NCI-H128 (cell line): ENCODE data around the gene METTL5.

ENCODE experiments used
- DNase-seq: peaks from one replicate; lab custom pipeline; 2025; ENCODE audit not compliant: unreplicated experiment; lab: John Stamatoyannopoulos, UW

METTL5 gene

DNA sequence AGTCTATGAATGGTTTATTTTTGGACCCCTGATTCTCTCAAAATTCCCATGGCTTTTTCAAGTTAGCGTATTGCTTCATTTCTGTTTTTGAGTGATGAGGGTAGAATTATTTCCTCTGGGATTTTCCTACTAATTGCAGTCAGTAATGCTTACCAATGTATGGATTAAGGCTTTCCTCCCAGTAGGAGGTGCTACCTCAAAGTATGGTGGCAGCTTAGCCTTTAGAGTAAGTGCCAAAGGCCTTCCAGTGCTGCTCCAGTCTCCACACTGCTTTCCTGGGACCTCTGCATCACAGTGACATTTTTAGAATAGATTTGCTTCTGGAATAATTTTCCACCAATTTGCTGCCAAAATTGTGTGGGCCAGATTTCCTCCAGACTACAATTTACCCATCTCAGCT is 42.2 kb downstream of the METTL5 start:
- DNase-seq: no peak

DNA sequence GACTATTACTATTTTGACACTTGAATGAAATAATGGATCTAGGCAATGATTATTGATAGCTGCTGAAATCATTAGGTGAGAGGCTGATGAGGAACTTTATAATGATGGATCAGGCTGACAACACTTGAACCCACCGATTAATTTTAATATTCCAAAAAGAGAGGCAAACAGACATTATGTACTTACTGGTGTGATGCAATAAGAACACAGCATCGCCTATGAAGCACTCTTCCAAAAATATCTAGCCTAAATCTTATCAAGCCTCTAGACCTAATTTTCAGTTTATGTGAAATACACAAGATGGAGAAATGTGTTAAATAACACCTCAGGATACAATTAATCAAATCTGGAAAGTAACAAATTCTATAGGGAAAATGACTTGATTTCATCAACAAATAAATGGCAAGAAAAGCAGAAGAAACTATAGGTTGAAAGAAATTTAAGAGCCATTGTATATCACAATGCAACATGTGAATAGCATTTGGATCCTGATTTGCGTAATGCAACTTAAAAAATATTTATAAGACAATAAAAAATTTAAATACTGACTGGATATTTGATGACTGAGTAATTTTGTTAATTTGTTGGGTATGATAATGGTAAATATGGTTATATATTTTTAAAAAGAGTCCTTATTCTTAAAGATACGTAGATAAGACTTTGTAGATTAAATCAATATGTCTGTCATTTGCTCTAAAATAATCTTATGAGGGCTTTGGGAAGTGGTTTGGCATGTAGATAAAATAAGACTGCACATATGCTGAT is 43.3 kb downstream of the METTL5 start:
- DNase-seq: no peak

- no peak for DNase-seq
Observed at GRCh38 chr2:169778446-169778845, 46.3 kb downstream of the METTL5 start.

GRCh38 chr2:169776252-169776761 is 48.4 kb downstream of the METTL5 start:
- DNase-seq: no peak

- DNase-seq: no peak
Observed at GRCh38 chr2:169775765-169776164, 48.9 kb downstream of the METTL5 start.

- DNase-seq: no peak
Observed at GRCh38 chr2:169775354-169775753, 49.4 kb downstream of the METTL5 start.

DNA sequence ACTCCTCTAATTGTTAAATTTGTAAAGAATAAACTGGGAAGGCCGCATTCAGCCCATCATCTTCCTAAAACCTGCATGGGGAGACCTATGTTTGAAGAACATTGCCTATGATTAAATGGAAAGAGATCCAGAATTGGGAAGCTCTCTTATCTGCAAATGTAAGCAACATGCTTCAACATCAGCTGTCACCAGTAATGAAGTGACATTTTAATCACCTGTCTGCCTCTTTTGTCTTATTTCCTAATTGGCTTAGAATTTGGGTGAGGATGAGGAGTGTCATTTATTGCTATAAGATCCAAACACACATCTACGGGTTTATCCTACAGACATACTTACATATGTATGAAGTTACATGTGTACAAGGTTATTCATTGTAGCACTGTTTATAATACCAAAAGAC is 52.1 kb downstream of the METTL5 start:
- no peak for DNase-seq

DNA sequence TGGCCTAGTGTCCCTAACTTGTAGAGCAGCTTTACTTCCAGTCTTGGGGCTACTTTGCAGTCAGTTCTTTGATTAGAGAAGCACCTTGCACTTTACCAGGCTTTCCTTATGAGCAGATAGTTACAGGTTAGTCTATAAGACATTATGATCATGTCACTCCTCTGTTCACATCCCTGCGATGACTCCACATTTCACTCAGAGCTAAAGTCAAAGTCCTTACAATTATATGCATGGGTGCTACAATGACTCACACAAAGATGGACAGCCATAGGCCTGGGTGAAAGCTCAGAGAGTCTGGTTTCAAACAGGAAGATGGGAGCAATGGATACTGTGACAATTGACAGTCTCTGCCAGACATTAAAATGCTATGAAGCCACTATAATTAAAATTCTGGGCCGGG is 53.1 kb downstream of the METTL5 start:
- DNase-seq: no peak

GRCh38 chr2:169771021-169771420 is 53.7 kb downstream of the METTL5 start:
- no peak for DNase-seq

DNA sequence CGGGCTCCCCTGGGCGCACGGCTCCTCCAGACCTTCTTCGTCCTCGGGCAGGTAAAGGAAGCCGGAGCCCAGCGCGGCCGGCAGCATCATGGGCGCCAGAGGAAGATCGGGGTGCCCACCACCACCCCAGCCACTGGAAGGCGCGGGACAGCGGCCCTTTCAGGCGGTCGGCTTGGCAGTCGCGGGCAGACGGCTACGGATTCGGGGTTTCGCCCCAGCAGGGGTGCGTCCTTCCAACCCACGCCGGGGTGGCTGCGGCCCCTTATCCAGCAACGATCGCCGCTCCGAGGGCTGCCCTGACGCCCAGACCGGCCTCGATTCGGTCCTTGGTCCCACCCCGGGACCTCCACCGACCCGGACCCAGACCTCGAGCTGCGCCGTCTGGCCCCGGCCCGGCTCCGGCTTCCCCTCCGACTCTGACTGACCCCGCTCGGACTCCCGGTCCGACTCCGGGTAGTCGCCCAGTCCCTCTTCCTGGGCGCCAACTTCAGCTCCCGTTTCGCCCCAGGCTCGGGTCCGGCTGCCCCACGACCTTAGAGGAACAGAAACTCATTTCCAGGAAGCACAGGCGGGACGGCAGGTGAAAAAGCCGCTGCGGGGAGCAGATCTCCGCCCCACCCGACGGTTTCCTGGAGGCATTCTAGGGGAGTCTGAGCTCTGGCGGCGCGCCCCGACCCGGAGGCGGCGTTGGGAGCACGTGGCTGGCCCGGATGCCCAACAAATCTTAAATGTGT is 56.3 kb downstream of the METTL5 start:
- DNase-seq: no peak

- no peak for DNase-seq
Observed at GRCh38 chr2:169767243-169767888, 57.3 kb downstream of the METTL5 start.

DNA sequence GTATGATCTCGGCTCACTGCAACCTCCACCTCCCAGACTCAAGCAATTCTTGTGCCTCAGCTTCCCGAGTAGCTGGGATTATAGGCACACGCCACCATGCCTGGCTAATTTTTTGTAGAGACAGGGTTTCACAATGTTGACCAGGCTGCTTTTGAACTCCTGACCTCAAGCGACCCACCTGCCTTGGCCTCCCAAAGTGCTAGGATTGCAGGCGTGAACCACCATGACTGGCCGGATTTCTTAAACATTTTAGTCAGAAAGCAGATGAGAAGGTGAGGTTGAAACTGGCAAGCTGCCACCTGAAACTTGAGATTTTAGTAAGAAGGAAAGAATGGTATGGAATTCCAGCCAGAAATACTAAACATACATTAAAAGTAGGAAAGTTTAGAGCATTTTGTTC is 59.2 kb downstream of the METTL5 start:
- no peak for DNase-seq

GRCh38 chr2:169761970-169762292 is 62.8 kb downstream of the METTL5 start:
- DNase-seq: no peak
